Measurements from ENCODE around the gene ADAM10. TPM values are rescaled to one million over a fixed set of nuclear protein-coding genes. Genes with fewer than 3 reads are reported as not detected.

Gene ADAM10
- total RNA-seq, 1 experiment from 2014 or later = 91.3 TPM

DNA sequence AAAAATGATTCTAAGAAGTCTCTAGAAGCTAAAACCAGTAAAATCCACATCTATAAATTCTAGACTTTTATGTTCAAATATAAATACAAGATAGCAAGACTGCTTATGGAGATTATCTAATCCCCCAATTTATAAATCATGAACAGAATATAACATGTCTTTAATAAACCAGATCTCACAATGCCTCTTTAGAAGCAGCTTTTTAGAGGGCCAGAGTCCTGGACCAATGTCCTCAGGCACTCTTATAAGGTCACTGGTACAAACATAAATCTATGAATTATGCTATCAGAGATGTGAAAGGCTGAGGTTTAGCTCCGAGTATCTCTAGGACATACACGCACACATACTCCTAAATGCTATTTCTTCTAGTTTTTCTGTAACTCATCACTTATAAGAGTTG, 78.3 kb downstream of the ADAM10 start:
- no peak overlapping the region for H3K9ac ChIP-seq (ENCODE audit: low read length)
- no peak overlapping the region for H3K4me3 ChIP-seq (ENCODE audit: low read length)
- 0 out of 2 replicates have a peak, but pooled peaks cover 3% of the 10 kb centered on the region for H3K79me2 ChIP-seq (ENCODE audit: low read length)
- no peaks in the 10 kb centered on the region for H4K20me1 ChIP-seq (ENCODE audit: low read length)
- H3K36me3 ChIP-seq (ENCODE audit: low read depth, low read length) = no peaks in the 10 kb centered on the region
- peaks cover 11% of the 10 kb centered on the region for H3K4me1 ChIP-seq (ENCODE audit: insufficient read depth, low read length)
- ATAC-seq (no peak), DNase-seq (no peak)
- no peak overlapping the region for H3K27ac ChIP-seq (ENCODE audit: low read length)
- ChIA-PET CTCF (no interaction called here), POLR2A (ENCODE audit: unreplicated experiment) (no interaction called here)
- TF ChIP-seq, protein P1, sequence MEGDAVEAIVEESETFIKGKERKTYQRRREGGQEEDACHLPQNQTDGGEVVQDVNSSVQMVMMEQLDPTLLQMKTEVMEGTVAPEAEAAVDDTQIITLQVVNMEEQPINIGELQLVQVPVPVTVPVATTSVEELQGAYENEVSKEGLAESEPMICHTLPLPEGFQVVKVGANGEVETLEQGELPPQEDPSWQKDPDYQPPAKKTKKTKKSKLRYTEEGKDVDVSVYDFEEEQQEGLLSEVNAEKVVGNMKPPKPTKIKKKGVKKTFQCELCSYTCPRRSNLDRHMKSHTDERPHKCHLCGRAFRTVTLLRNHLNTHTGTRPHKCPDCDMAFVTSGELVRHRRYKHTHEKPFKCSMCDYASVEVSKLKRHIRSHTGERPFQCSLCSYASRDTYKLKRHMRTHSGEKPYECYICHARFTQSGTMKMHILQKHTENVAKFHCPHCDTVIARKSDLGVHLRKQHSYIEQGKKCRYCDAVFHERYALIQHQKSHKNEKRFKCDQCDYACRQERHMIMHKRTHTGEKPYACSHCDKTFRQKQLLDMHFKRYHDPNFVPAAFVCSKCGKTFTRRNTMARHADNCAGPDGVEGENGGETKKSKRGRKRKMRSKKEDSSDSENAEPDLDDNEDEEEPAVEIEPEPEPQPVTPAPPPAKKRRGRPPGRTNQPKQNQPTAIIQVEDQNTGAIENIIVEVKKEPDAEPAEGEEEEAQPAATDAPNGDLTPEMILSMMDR (conservative IDR thresholded peaks at IDR 0.05; ENCODE audit: low read depth, low read length) = no peak
- TF ChIP-seq EZH2 (IDR thresholded peaks at IDR 0.05; ENCODE audit: low read length, unreplicated experiment) = no peak
- no peak for TF ChIP-seq EZH2phosphoT487 (IDR thresholded peaks at IDR 0.05; ENCODE audit: borderline replicate concordance, low read length)
- H3K4me2 ChIP-seq (ENCODE audit: low read length) = no peak overlapping the region
- intact Hi-C loops (cut with micrococcal nuclease) = loop anchor here (10.0 kb wide), 1 partner anchor 74 kb away; the partner anchor contains the start of gene ADAM10
- no peak overlapping the region for H2AFZ ChIP-seq (ENCODE audit: low read length)
- no peaks in the 10 kb centered on the region for H3F3A ChIP-seq (ENCODE audit: low read length, unreplicated experiment)
- H3K27me3 ChIP-seq (ENCODE audit: low read length) = no peaks in the 10 kb centered on the region
- no TSS peak for BruUV-seq (replicated peaks)
- H3K9me3 ChIP-seq (ENCODE audit: low read length) = no peaks in the 10 kb centered on the region
- H3K9me2 ChIP-seq (replicated peaks; ENCODE audit: low read length) = no peaks in the 10 kb centered on the region

DNA sequence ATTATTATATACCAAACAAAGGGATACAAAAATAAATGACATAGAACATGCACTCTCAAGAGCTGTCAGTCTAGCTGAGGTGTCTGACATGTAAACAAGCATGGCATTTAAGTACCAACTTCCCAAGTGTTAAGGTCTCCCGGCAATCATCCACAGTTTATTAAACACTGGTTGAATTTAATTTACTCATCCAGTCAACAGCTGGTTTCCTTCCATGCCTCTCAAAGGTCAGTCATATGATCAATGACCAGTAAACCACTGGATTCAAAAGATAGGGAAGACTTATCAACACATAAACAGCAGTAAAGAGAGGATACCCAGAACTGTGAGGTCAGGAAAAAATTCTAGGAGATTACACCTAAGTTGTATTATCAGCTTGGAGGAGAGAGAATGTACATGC, 80.4 kb downstream of the ADAM10 start:
- no peak overlapping the region for H3K4me3 ChIP-seq (ENCODE audit: low read length)
- no peaks in the 10 kb centered on the region for H3K27me3 ChIP-seq (ENCODE audit: low read length)
- intact Hi-C loops (cut with micrococcal nuclease) = no loop called here
- no peaks in the 10 kb centered on the region for H3K9me3 ChIP-seq (ENCODE audit: low read length)
- peaks cover 11% of the 10 kb centered on the region for H3K4me1 ChIP-seq (ENCODE audit: insufficient read depth, low read length)
- BruUV-seq (replicated peaks) = no TSS peak
- no peak overlapping the region for H3K4me2 ChIP-seq (ENCODE audit: low read length)
- no peak for DNase-seq
- no peaks in the 10 kb centered on the region for H3K36me3 ChIP-seq (ENCODE audit: low read depth, low read length)
- ChIA-PET CTCF (no interaction called here), POLR2A (ENCODE audit: unreplicated experiment) (no interaction called here)
- no peaks in the 10 kb centered on the region for H3F3A ChIP-seq (ENCODE audit: low read length, unreplicated experiment)
- H3K79me2 ChIP-seq (ENCODE audit: low read length) = 0 out of 2 replicates have a peak, but pooled peaks cover 8% of the 10 kb centered on the region
- no peaks in the 10 kb centered on the region for H3K9me2 ChIP-seq (replicated peaks; ENCODE audit: low read length)
- 0 out of 2 replicates have a peak, but pooled peaks cover 3% of the 10 kb centered on the region for H4K20me1 ChIP-seq (ENCODE audit: low read length)
- TF ChIP-seq EZH2phosphoT487 (IDR thresholded peaks at IDR 0.05; ENCODE audit: borderline replicate concordance, low read length) (no peak), EZH2 (IDR thresholded peaks at IDR 0.05; ENCODE audit: low read length, unreplicated experiment) (no peak)
- ATAC-seq = no peak
- no peak overlapping the region for H3K9ac ChIP-seq (ENCODE audit: low read length)
- H3K27ac ChIP-seq (ENCODE audit: low read length) = no peak overlapping the region
- H2AFZ ChIP-seq (ENCODE audit: low read length) = no peak overlapping the region

DNA sequence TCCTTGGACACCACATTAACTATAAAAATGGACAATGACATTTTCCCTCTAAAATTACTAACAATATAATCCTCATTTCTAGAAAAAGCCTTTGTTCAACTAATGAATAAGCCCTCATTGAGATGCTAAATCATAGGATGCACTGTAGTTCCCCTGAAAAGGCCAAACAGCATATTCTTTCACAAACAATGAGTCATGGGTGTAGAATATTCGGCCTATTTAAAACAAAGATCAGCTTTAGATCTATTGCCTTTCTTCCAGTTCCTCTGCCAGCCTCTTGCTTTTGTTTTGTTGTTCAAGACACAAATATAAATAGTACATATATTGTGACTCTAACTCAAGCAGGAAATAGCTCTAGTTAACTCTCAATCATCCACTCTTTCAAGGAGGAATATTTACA, 82.5 kb downstream of the ADAM10 start:
- DNase-seq (peak; percentile 45), ATAC-seq (peak; percentile 81)
- H3K4me3 ChIP-seq (ENCODE audit: low read length) = no peak overlapping the region
- H3K36me3 ChIP-seq (ENCODE audit: low read depth, low read length) = no peaks in the 10 kb centered on the region
- H3K9me2 ChIP-seq (replicated peaks; ENCODE audit: low read length) = no peaks in the 10 kb centered on the region
- no peaks in the 10 kb centered on the region for H3K27me3 ChIP-seq (ENCODE audit: low read length)
- ChIA-PET POLR2A (ENCODE audit: unreplicated experiment) (no interaction called here), CTCF (interaction anchor here (0.5 kb wide), 1 partner anchor 103 kb away, joined by 5 read pairs; no protein-coding TSS in a partner anchor)
- BruUV-seq (replicated peaks) = no TSS peak
- TF ChIP-seq EZH2 (IDR thresholded peaks at IDR 0.05; ENCODE audit: low read length, unreplicated experiment) (no peak), EZH2phosphoT487 (IDR thresholded peaks at IDR 0.05; ENCODE audit: borderline replicate concordance, low read length) (no peak)
- TF ChIP-seq, protein P1 (conservative IDR thresholded peaks at IDR 0.05; ENCODE audit: low read depth, low read length) = no peak
- H3K79me2 ChIP-seq (ENCODE audit: low read length) = 0 out of 2 replicates have a peak, but pooled peaks cover 8% of the 10 kb centered on the region
- no peak overlapping the region for H3K27ac ChIP-seq (ENCODE audit: low read length)
- H3K4me2 ChIP-seq (ENCODE audit: low read length) = 0 out of 2 replicates have a peak overlapping the region, but pooled peaks have one; percentile 31
- H4K20me1 ChIP-seq (ENCODE audit: low read length) = 0 out of 2 replicates have a peak, but pooled peaks cover 3% of the 10 kb centered on the region
- intact Hi-C loops (cut with micrococcal nuclease) = no loop called here
- H3K9ac ChIP-seq (ENCODE audit: low read length) = no peak overlapping the region
- H3K9me3 ChIP-seq (ENCODE audit: low read length) = no peaks in the 10 kb centered on the region
- peaks cover 11% of the 10 kb centered on the region for H3K4me1 ChIP-seq (ENCODE audit: insufficient read depth, low read length)
- H3F3A ChIP-seq (ENCODE audit: low read length, unreplicated experiment) = no peaks in the 10 kb centered on the region
- H2AFZ ChIP-seq (ENCODE audit: low read length) = no peak overlapping the region

Measured in PC-3 (cell line).